Measurements from ENCODE around the gene ETV4. TPM values are rescaled to one million over a fixed set of nuclear protein-coding genes. Genes with fewer than 3 reads are reported as not detected.

Gene ETV4
- total RNA-seq, 3 donors from 2014 or later, result 2.0 to 2.9 TPM; not detected in 1

DNA sequence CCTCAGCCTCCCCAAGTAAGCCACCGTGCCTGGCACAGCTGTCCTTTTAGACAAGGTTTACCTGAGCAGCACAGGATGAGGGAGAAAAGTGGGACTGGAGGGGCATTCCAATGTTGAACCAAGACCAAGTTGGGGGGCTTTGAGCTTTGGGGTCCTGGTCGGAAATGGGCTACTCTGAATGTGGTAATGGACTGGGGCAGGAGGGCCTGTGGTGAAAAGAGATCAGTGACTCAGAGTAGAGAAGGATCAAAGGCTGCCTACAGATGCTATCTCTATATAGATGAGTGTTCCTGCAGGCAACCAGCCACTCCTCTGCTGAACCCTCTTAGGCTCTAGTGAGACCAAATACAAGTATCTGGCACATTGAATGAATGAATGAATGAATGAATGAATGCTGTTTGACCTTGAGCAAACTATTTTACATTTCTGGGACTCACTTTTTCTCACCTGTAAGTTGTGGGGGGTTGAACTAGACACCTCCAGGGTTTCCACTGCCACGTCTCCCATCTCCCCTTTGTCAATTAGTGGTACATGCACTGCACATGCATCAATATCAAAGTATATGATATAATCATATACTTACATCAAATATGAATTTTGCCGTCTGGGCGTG lies 26.3 kb upstream of the ETV4 start:
- no peak for DNase-seq (ENCODE audit: low spot score in 2 of 2)
- intact Hi-C loops (cut with DNase I; ENCODE audit: low total_unique reads), result no loop called here
- TF ChIP-seq POLR2A (IDR thresholded peaks at IDR 0.05), result no peak
- TF ChIP-seq CTCF (IDR thresholded peaks at IDR 0.05), result no peak
- TF ChIP-seq POLR2AphosphoS5 (IDR thresholded peaks at IDR 0.05), result no peak
- Histone ChIP-seq H3K4me1 (no peaks in the 10 kb centered on the region), H3K36me3 (no peaks in the 10 kb centered on the region), H3K27ac (no peak overlapping the region), H3K9me3 (no peaks in the 10 kb centered on the region), H3K4me3 (no peak overlapping the region), H3K27me3 (no peaks in the 10 kb centered on the region)

- Histone ChIP-seq H3K27me3 (no peaks in the 10 kb centered on the region), H3K4me3 (no peak overlapping the region), H3K4me1 (no peaks in the 10 kb centered on the region), H3K27ac (no peak overlapping the region), H3K9me3 (no peaks in the 10 kb centered on the region), H3K36me3 (no peaks in the 10 kb centered on the region)
- DNase-seq (ENCODE audit: low spot score in 2 of 2), result no peak
- intact Hi-C loops (cut with DNase I; ENCODE audit: low total_unique reads), result no loop called here
- no peak for TF ChIP-seq POLR2AphosphoS5 (IDR thresholded peaks at IDR 0.05)
- no peak for TF ChIP-seq POLR2A (IDR thresholded peaks at IDR 0.05)
- TF ChIP-seq CTCF (IDR thresholded peaks at IDR 0.05), result no peak
These were observed 24.4 kb upstream of the ETV4 start for GRCh38 chr17:43570518-43570928.

DNA sequence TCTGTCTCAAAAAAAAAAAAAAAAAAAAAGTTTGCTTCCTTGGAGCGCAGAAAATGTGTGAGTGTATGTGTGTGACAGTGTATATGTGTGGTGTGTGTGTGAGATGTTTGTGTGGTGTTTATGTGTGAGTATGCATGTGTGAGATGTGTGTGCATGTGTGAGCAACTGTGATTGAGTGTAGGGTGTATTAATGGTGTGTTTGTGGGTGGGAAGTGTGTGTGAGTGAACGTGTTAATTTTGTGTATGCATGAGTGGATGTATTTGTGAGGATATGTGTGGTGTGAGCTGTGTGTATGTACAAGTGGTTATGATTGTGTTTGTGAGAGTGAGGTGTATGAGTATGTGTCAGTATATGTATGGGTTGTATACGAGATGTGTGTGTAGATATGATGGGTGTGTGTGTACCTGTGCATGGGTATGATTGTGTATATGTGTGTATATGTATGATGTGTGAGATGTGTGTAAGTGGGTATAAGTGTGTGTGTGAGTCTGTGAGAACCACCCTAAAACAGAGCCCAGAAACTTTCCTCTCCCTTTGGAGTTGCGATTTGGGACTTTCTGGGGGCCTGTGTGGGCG lies 22.5 kb upstream of the ETV4 start:
- TF ChIP-seq POLR2A (IDR thresholded peaks at IDR 0.05) (no peak), CTCF (IDR thresholded peaks at IDR 0.05) (no peak), POLR2AphosphoS5 (IDR thresholded peaks at IDR 0.05) (no peak)
- no peak for DNase-seq (ENCODE audit: low spot score in 2 of 2)
- Histone ChIP-seq H3K4me1 (no peaks in the 10 kb centered on the region), H3K36me3 (no peaks in the 10 kb centered on the region), H3K9me3 (no peaks in the 10 kb centered on the region), H3K27me3 (no peaks in the 10 kb centered on the region), H3K27ac (no peak overlapping the region), H3K4me3 (no peak overlapping the region)
- intact Hi-C loops (cut with DNase I; ENCODE audit: low total_unique reads), result loop anchor here (10.0 kb wide), 1 partner anchor 186 kb away; the partner anchor contains the start of gene SOST

DNA sequence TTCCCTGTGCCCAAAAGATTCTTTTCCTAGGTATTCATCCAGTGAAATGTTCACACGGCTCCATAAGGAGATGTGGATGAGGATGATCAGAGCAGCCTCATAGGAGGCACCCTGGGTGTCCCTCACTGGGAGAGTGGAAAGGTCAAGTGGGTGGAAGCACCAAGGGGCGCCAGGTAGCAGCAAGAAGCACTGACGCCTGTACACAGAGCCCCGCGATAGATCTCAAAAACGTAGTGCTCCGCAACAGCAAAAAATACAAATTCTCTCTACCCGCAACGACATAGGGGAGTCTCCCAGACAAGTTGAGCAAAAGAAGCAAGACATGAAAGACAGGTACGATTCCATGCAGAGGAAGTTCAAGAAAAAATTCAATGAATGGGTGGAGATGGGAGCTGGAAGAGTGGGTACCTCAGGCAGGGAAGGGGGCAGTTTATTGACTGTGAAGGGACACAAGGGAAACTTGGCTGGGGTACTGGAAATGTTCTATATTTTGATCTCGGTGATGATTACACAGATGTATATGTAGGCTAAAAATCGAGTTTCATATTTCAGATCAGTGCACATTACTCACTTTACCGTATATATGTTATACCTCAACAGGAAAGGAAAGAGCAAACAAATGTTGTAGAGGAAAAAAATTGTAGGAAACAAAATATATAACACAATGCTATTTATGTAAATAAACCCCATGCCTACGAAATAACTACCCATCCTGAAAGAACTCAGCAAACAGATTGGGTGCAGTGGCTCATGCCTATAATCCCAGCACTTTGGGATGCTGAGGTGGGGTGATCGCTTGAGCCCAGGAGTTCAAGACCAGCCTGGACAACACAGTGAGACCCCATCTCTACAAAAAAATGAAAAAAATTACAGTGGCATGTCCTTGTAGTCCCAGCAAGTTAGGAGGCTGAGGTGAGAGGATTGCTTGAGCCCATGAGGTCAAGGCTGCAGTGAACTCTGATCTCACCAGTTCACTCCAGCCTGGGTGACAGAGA lies 17.8 kb upstream of the ETV4 start:
- intact Hi-C loops (cut with DNase I; ENCODE audit: low total_unique reads), result loop anchor here (10.0 kb wide), 1 partner anchor 191 kb away; the partner anchor contains the start of gene SOST
- TF ChIP-seq CTCF (IDR thresholded peaks at IDR 0.05) (no peak), POLR2AphosphoS5 (IDR thresholded peaks at IDR 0.05) (no peak), POLR2A (IDR thresholded peaks at IDR 0.05) (no peak)
- no peaks in the 10 kb centered on the region for H3K27me3 ChIP-seq

More for the DNA sequence above, 17.8 kb upstream of the ETV4 start:
- no peak for DNase-seq (ENCODE audit: low spot score in 2 of 2)
- Histone ChIP-seq H3K4me3 (no peak overlapping the region), H3K36me3 (no peaks in the 10 kb centered on the region), H3K4me1 (no peaks in the 10 kb centered on the region), H3K27ac (no peak overlapping the region), H3K9me3 (no peaks in the 10 kb centered on the region)

Measured in breast epithelium (tissue), 4 donors.